Liver (tissue), 3 donors: Measurements from ENCODE around the gene ACTN1.

ENCODE experiments used
- FOXA1 ChIP-seq: IDR thresholded peaks from 2 replicates; pipeline ENCODE4 v1.6.1; 2016; ENCODE audit warnings: antibody characterized with exemption
- JUND ChIP-seq, 2 donors: IDR thresholded peaks; 2 replicates each; pipeline ENCODE4 v1.6.1; 2016; ENCODE audit warnings: antibody characterized with exemption in 2 of 2
- RAD21 ChIP-seq, 2 donors: IDR thresholded peaks; 2 replicates each; pipeline ENCODE4 v1.6.1; 2016; ENCODE audit warnings: antibody characterized with exemption in 2 of 2, mild to moderate bottlenecking in 2 of 2
- RXRA ChIP-seq, 2 donors: IDR thresholded peaks; 2 replicates each; pipeline ENCODE4 v1.6.1; 2017 to 2018; ENCODE audit warnings: antibody characterized with exemption in 2 of 2, mild to moderate bottlenecking in 1 of 2
- TF ChIP-seq, protein P1 (sequence below): fragments of 150-350 bp; IDR thresholded peaks from 2 replicates; pipeline ENCODE4 v1.5.1; 2017; ENCODE audit warnings: improper control_type of control experiment, low read depth, low read length; ENCODE audit not compliant: missing input control
- donor health status: healthy.
- donor health status: healthy.

DNA sequence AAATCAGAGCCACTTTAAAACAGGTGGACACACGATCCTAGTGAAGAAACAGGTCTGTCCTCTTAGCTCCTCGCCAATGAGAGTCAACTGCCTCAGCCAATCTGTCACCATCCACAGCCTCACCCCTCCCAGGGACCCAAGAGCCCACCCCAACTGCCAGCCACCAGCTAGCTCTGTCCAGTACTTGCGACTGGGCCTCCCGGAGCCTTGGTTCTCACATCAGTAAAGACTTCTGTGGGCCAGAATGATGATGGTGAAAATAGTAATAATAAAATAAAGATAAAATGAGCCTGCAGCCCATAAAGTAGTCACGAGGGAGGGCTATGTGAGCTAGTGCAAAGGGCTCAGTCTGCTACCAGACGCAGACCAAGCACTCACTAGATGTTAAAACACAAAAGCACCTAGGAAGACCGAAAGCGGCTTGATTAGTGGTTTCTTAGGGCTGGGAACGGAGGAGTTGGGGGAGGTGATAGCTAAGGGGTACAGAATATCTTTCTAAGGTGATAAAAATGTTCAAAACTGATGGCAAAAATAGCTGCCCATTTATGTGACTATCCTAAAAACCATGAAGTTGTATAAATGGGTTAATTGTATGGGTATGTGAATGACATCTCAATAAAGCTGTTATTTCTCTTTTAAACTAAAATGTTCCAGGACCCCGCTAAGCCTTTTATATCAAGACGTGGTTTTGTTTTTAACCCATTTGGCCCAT is 39.8 kb downstream of the ACTN1 start:
- TF ChIP-seq, protein P1, sequence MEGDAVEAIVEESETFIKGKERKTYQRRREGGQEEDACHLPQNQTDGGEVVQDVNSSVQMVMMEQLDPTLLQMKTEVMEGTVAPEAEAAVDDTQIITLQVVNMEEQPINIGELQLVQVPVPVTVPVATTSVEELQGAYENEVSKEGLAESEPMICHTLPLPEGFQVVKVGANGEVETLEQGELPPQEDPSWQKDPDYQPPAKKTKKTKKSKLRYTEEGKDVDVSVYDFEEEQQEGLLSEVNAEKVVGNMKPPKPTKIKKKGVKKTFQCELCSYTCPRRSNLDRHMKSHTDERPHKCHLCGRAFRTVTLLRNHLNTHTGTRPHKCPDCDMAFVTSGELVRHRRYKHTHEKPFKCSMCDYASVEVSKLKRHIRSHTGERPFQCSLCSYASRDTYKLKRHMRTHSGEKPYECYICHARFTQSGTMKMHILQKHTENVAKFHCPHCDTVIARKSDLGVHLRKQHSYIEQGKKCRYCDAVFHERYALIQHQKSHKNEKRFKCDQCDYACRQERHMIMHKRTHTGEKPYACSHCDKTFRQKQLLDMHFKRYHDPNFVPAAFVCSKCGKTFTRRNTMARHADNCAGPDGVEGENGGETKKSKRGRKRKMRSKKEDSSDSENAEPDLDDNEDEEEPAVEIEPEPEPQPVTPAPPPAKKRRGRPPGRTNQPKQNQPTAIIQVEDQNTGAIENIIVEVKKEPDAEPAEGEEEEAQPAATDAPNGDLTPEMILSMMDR, result no peak
- TF ChIP-seq RXRA (IDR thresholded peaks at IDR 0.05), result no peak
- TF ChIP-seq RAD21 (IDR thresholded peaks at IDR 0.05), result no peak
- TF ChIP-seq JUND (IDR thresholded peaks at IDR 0.05), result no peak
- no peak for TF ChIP-seq FOXA1
